Right atrium auricular region (tissue), 2 donors: ENCODE data around the gene COQ10A. TPM values are rescaled to one million over a fixed set of nuclear protein-coding genes. Genes with fewer than 3 reads are reported as not detected.
"Not testable (repeated sequence)": the region's sequence is repeated elsewhere in the genome, so short reads cannot be mapped to it uniquely, and the experiment has no call there.

ENCODE experiments used
- DNase-seq: peaks from one replicate; pipeline ENCODE4 v3.0.0-alpha.2; 2019; ENCODE audit warnings: low spot score
- H3K27ac ChIP-seq, 2 donors: fragments of 200-600 bp; sonication (generic); 1 replicate in 1 of 2; 2 replicates in 1 of 2; pipeline ENCODE4 v1.5.1; 2016 to 2019
- H3K27me3 ChIP-seq, 2 donors: fragments of 200-600 bp; sonication (generic); one replicate each; pipeline versions ENCODE4 v1.5.1 to v1.6.0; 2017 to 2019
- H3K36me3 ChIP-seq: fragments of 200-600 bp; sonication (generic); one replicate; pipeline ENCODE4 v1.5.1; 2016
- H3K4me1 ChIP-seq, 2 donors: fragments of 200-600 bp; sonication (generic); one replicate each; pipeline versions ENCODE4 v1.5.1 to v1.6.0; 2017 to 2019
- H3K4me3 ChIP-seq, 2 donors: fragments of 200-600 bp; sonication (generic); 1 replicate in 1 of 2; 2 replicates in 1 of 2; pipeline ENCODE4 v1.5.1; 2017 to 2019; ENCODE audit warnings: mild to moderate bottlenecking in 1 of 2, moderate library complexity in 1 of 2
- H3K9me3 ChIP-seq, 2 donors: fragments of 200-600 bp; sonication (generic); one replicate each; pipeline ENCODE4 v1.5.1; 2019
- CTCF ChIP-seq, 2 donors: fragments of 200-600 bp; sonication (generic); IDR thresholded peaks; one replicate each; pipeline ENCODE4 v1.5.1; 2019; ENCODE audit warnings: antibody characterized with exemption in 2 of 2
- total RNA-seq, 2 donors: library from RNA; depleted of rRNA; stranded (reverse); fragments of >200 nt; gene quantifications; one replicate each; pipeline ENCODE4 v1.1.0, GENCODE V29; 2016

Gene COQ10A
- total RNA-seq, 2 donors from 2014 or later: 68.5 to 149 TPM

- Histone ChIP-seq H3K4me3 (no peak overlapping the region), H3K9me3 (no peaks in the 10 kb centered on the region), H3K36me3 (peaks cover 14% of the 10 kb centered on the region), H3K27me3 (no peaks in the 10 kb centered on the region), H3K4me1 (peaks cover 0 to 22% of the 10 kb centered on the region in 2 donors), H3K27ac (no peak overlapping the region)
- no peak for TF ChIP-seq CTCF (IDR thresholded peaks at IDR 0.05)
- DNase-seq: no peak
Measured at GRCh38 chr12:56260380-56260779, 6.4 kb upstream of the COQ10A start.

- Histone ChIP-seq H3K4me1 (peaks cover 0 to 26% of the 10 kb centered on the region in 2 donors), H3K9me3 (no peaks in the 10 kb centered on the region), H3K36me3 (peaks cover 9% of the 10 kb centered on the region), H3K27me3 (no peaks in the 10 kb centered on the region), H3K27ac (no peak overlapping the region), H3K4me3 (no peak overlapping the region)
- no peak for DNase-seq
- TF ChIP-seq CTCF (IDR thresholded peaks at IDR 0.05): no peak
Measured at GRCh38 chr12:56260921-56261320, 5.8 kb upstream of the COQ10A start.

- no peaks in the 10 kb centered on the region for H3K9me3 ChIP-seq
- H3K27ac ChIP-seq: no peak overlapping the region
Measured at GRCh38 chr12:56261503-56262232, 5.1 kb upstream of the COQ10A start.

GRCh38 chr12:56262955-56263354 is 3.8 kb upstream of the COQ10A start:
- H3K27me3 ChIP-seq, H3K9me3 ChIP-seq, H3K36me3 ChIP-seq, DNase-seq, H3K27ac ChIP-seq, H3K4me3 ChIP-seq: not testable (repeated sequence)
- peaks cover 0 to 22% of the 10 kb centered on the region in 2 donors for H3K4me1 ChIP-seq

More at GRCh38 chr12:56261503-56262232, 5.1 kb upstream of the COQ10A start:
- Histone ChIP-seq H3K36me3 (peaks cover 2% of the 10 kb centered on the region), H3K4me3 (no peak overlapping the region), H3K4me1 (peaks cover 0 to 25% of the 10 kb centered on the region in 2 donors), H3K27me3 (no peaks in the 10 kb centered on the region)
- DNase-seq: no peak
- TF ChIP-seq CTCF (IDR thresholded peaks at IDR 0.05): no peak

- H3K27ac ChIP-seq: peak overlapping the region; percentile 94 to 95
- peak overlapping the region; percentile 57 to 67 for H3K4me3 ChIP-seq
- H3K27me3 ChIP-seq, DNase-seq, H3K9me3 ChIP-seq, H3K36me3 ChIP-seq: not testable (repeated sequence)
- peaks cover 0 to 31% of the 10 kb centered on the region in 2 donors for H3K4me1 ChIP-seq
Measured at GRCh38 chr12:56266068-56266692, 562 bp upstream of the COQ10A start.

- no peaks in the 10 kb centered on the region for H3K27me3 ChIP-seq
- peak overlapping the region; percentile 94 to 95 for H3K27ac ChIP-seq
- DNase-seq: no peak
- peaks cover 12% of the 10 kb centered on the region for H3K36me3 ChIP-seq
- peaks cover 0 to 37% of the 10 kb centered on the region in 2 donors for H3K4me1 ChIP-seq
- H3K9me3 ChIP-seq: no peaks in the 10 kb centered on the region
- peak overlapping the region; percentile 57 to 67 for H3K4me3 ChIP-seq
- TF ChIP-seq CTCF (IDR thresholded peaks at IDR 0.05): no peak
Measured at GRCh38 chr12:56267443-56268071, 815 bp downstream of the COQ10A start.
